Memory B cell (primary cell): ENCODE measurements around the gene DUSP8.

Experiments used
- ATAC-seq: fragments of 150-1000 bp; cut with Tn5 transposase; 2 replicates; pipeline ENCODE4 v1.10.0; 2021; ENCODE audit warnings: low read depth, mild to moderate bottlenecking, moderate library complexity
- DNase-seq, 2 donors: peaks; one replicate each; pipeline ENCODE4 v3.0.0; 2022; ENCODE audit warnings: low spot score in 2 of 2
- H3K27ac Mint-ChIP-seq: one replicate; pipeline ENCODE4 v1.8.0; 2022; ENCODE audit warnings: mild to moderate bottlenecking, moderate library complexity, mixed read lengths
- H3K27me3 Mint-ChIP-seq: one replicate; pipeline ENCODE4 v1.8.0; 2022; ENCODE audit warnings: mixed read lengths
- H3K36me3 Mint-ChIP-seq: one replicate; pipeline ENCODE4 v1.8.0; 2022; ENCODE audit warnings: mild to moderate bottlenecking, mixed read lengths
- H3K4me1 Mint-ChIP-seq: one replicate; pipeline ENCODE4 v1.8.0; 2022; ENCODE audit warnings: mixed read lengths
- H3K4me3 Mint-ChIP-seq: one replicate; pipeline ENCODE4 v1.8.0; 2022; ENCODE audit warnings: mild to moderate bottlenecking, moderate library complexity, mixed read lengths
- H3K9me3 Mint-ChIP-seq: one replicate; pipeline ENCODE4 v1.8.0; 2022; ENCODE audit warnings: mixed read lengths

DUSP8 gene

GRCh38 chr11:1558775-1559110 is 13.3 kb downstream of the DUSP8 start:
- Mint-ChIP-seq H3K4me3 (no peak overlapping the region), H3K27ac (peak overlapping the region; percentile 53), H3K9me3 (no peaks in the 10 kb centered on the region), H3K4me1 (peaks cover 9% of the 10 kb centered on the region), H3K36me3 (peaks cover 6% of the 10 kb centered on the region), H3K27me3 (peaks cover 8% of the 10 kb centered on the region)
- ATAC-seq (no peak), DNase-seq (no peak)

GRCh38 chr11:1557904-1558774 is 13.9 kb downstream of the DUSP8 start:
- H3K9me3 Mint-ChIP-seq = no peaks in the 10 kb centered on the region
- no peak overlapping the region for H3K4me3 Mint-ChIP-seq
- peaks cover 6% of the 10 kb centered on the region for H3K36me3 Mint-ChIP-seq
- peak overlapping the region; percentile 53 for H3K27ac Mint-ChIP-seq
- peaks cover 9% of the 10 kb centered on the region for H3K4me1 Mint-ChIP-seq
- no peak for ATAC-seq
- no peak for DNase-seq
- peaks cover 9% of the 10 kb centered on the region for H3K27me3 Mint-ChIP-seq

- no peak for ATAC-seq
- Mint-ChIP-seq H3K9me3 (no peaks in the 10 kb centered on the region), H3K27me3 (peaks cover 10% of the 10 kb centered on the region), H3K27ac (no peak overlapping the region), H3K4me1 (peaks cover 9% of the 10 kb centered on the region), H3K4me3 (no peak overlapping the region), H3K36me3 (peaks cover 6% of the 10 kb centered on the region)
- DNase-seq = no peak
Measured at GRCh38 chr11:1557051-1557884, 14.8 kb downstream of the DUSP8 start.

GRCh38 chr11:1556278-1556902 is 15.7 kb downstream of the DUSP8 start:
- ATAC-seq (no peak), DNase-seq (no peak)
- Mint-ChIP-seq H3K36me3 (peaks cover 3% of the 10 kb centered on the region), H3K27me3 (peaks cover 15% of the 10 kb centered on the region), H3K4me3 (no peak overlapping the region), H3K9me3 (no peaks in the 10 kb centered on the region), H3K27ac (no peak overlapping the region), H3K4me1 (peaks cover 9% of the 10 kb centered on the region)

- Mint-ChIP-seq H3K9me3 (no peaks in the 10 kb centered on the region), H3K27ac (peak overlapping the region; percentile 81), H3K36me3 (peaks cover 3% of the 10 kb centered on the region), H3K4me1 (peaks cover 9% of the 10 kb centered on the region), H3K4me3 (no peak overlapping the region), H3K27me3 (peaks cover 15% of the 10 kb centered on the region)
- ATAC-seq (no peak), DNase-seq (no peak)
Measured at GRCh38 chr11:1555713-1556153, 16.3 kb downstream of the DUSP8 start.

- peaks cover 3% of the 10 kb centered on the region for H3K36me3 Mint-ChIP-seq
- peak overlapping the region; percentile 81 for H3K27ac Mint-ChIP-seq
- H3K4me1 Mint-ChIP-seq = peaks cover 9% of the 10 kb centered on the region
- H3K27me3 Mint-ChIP-seq = peaks cover 18% of the 10 kb centered on the region
- H3K4me3 Mint-ChIP-seq = no peak overlapping the region
- DNase-seq = peak in 1 of 2 donors; percentile 23
- no peak for ATAC-seq
- H3K9me3 Mint-ChIP-seq = no peaks in the 10 kb centered on the region
Measured at GRCh38 chr11:1554981-1555712, 16.9 kb downstream of the DUSP8 start.

- Mint-ChIP-seq H3K27ac (no peak overlapping the region), H3K9me3 (no peaks in the 10 kb centered on the region), H3K4me1 (peaks cover 4% of the 10 kb centered on the region), H3K36me3 (peaks cover 3% of the 10 kb centered on the region), H3K27me3 (peaks cover 21% of the 10 kb centered on the region), H3K4me3 (no peak overlapping the region)
- ATAC-seq = no peak
- no peak for DNase-seq
Measured at GRCh38 chr11:1553808-1554594, 18.1 kb downstream of the DUSP8 start.

GRCh38 chr11:1549338-1550330 is 22.4 kb downstream of the DUSP8 start:
- Mint-ChIP-seq H3K4me1 (peaks cover 11% of the 10 kb centered on the region), H3K36me3 (no peaks in the 10 kb centered on the region), H3K27me3 (peaks cover 18% of the 10 kb centered on the region), H3K27ac (no peak overlapping the region), H3K9me3 (no peaks in the 10 kb centered on the region), H3K4me3 (peak overlapping the region; percentile 72)
- ATAC-seq (no peak), DNase-seq (no peak)

GRCh38 chr11:1548221-1549070 is 23.6 kb downstream of the DUSP8 start:
- peak; percentile 18 for ATAC-seq
- DNase-seq = no peak
- Mint-ChIP-seq H3K36me3 (no peaks in the 10 kb centered on the region), H3K27ac (no peak overlapping the region), H3K4me1 (peaks cover 11% of the 10 kb centered on the region), H3K9me3 (no peaks in the 10 kb centered on the region), H3K27me3 (peaks cover 17% of the 10 kb centered on the region), H3K4me3 (peak overlapping the region; percentile 72)

GRCh38 chr11:1547467-1548098 is 24.5 kb downstream of the DUSP8 start:
- H3K9me3 Mint-ChIP-seq = no peaks in the 10 kb centered on the region
- no peak overlapping the region for H3K27ac Mint-ChIP-seq
- H3K4me3 Mint-ChIP-seq = peak overlapping the region; percentile 66
- H3K4me1 Mint-ChIP-seq = peaks cover 11% of the 10 kb centered on the region
- DNase-seq = no peak
- peak; percentile 14 for ATAC-seq
- H3K36me3 Mint-ChIP-seq = no peaks in the 10 kb centered on the region
- H3K27me3 Mint-ChIP-seq = peaks cover 16% of the 10 kb centered on the region
